ENCODE measurements around the gene TEX53.

DNA sequence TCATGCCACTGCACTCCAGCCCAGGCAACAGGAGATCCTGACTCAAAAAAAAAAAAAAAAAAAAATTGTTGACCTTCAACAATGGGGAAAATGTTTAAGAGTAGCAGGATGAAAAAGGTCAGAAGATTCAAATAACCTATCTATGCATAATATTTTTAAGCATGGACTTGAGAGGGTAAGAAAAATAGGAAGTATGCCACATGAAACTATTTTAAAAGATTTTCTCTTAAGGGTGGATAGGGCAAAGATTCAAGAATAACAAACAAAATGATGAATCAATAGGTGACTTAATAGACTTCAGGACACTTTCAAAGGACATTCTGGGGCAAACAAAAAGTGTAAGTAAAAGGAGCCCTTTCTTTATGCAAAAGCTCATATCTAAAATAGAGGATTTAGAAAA lies 21.2 kb upstream of the TEX53 start:
- TF ChIP-seq, protein P1, sequence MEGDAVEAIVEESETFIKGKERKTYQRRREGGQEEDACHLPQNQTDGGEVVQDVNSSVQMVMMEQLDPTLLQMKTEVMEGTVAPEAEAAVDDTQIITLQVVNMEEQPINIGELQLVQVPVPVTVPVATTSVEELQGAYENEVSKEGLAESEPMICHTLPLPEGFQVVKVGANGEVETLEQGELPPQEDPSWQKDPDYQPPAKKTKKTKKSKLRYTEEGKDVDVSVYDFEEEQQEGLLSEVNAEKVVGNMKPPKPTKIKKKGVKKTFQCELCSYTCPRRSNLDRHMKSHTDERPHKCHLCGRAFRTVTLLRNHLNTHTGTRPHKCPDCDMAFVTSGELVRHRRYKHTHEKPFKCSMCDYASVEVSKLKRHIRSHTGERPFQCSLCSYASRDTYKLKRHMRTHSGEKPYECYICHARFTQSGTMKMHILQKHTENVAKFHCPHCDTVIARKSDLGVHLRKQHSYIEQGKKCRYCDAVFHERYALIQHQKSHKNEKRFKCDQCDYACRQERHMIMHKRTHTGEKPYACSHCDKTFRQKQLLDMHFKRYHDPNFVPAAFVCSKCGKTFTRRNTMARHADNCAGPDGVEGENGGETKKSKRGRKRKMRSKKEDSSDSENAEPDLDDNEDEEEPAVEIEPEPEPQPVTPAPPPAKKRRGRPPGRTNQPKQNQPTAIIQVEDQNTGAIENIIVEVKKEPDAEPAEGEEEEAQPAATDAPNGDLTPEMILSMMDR (conservative IDR thresholded peaks at IDR 0.05; ENCODE audit: low read length): no peak
- no peak for TF ChIP-seq EZH2phosphoT487 (IDR thresholded peaks at IDR 0.05; ENCODE audit: borderline replicate concordance, low read depth, low read length)

Measured in OCI-LY7 (cell line).